Liver (tissue), 3 donors: ENCODE data around the gene TBC1D7.
A peak's percentile ranks its signal among the peaks of the same experiment; 100 is the strongest.

Source experiments
- FOXA2 ChIP-seq: IDR thresholded peaks from 2 replicates; pipeline ENCODE4 v1.6.1; 2016; ENCODE audit warnings: antibody characterized with exemption
- NR2F2 ChIP-seq: IDR thresholded peaks from 2 replicates; pipeline ENCODE4 v1.6.1; 2016; ENCODE audit warnings: antibody characterized with exemption
- RAD21 ChIP-seq, 2 donors: IDR thresholded peaks; 2 replicates each; pipeline ENCODE4 v1.6.1; 2016; ENCODE audit warnings: antibody characterized with exemption in 2 of 2, mild to moderate bottlenecking in 2 of 2
- YY1 ChIP-seq: IDR thresholded peaks from 2 replicates; pipeline ENCODE4 v1.6.1; 2016; ENCODE audit warnings: antibody characterized with exemption, mild to moderate bottlenecking
- TF ChIP-seq, protein P1 (sequence below): fragments of 150-350 bp; IDR thresholded peaks from 2 replicates; pipeline ENCODE4 v1.5.1; 2017; ENCODE audit warnings: improper control_type of control experiment, low read depth, low read length; ENCODE audit not compliant: missing input control
- TF ChIP-seq, protein P2 (sequence below): IDR thresholded peaks from 2 replicates; pipeline ENCODE4 v1.6.1; 2016; ENCODE audit warnings: antibody characterized with exemption, mild to moderate bottlenecking
- TF ChIP-seq, protein P3 (sequence below): IDR thresholded peaks from 2 replicates; pipeline ENCODE4 v1.6.1; 2016; ENCODE audit warnings: antibody characterized with exemption
- TF ChIP-seq, protein P4 (sequence below): IDR thresholded peaks from 2 replicates; pipeline ENCODE4 v1.6.1; 2016; ENCODE audit warnings: antibody characterized with exemption
- donor health status: healthy.
- donor health status: healthy.

DNA sequence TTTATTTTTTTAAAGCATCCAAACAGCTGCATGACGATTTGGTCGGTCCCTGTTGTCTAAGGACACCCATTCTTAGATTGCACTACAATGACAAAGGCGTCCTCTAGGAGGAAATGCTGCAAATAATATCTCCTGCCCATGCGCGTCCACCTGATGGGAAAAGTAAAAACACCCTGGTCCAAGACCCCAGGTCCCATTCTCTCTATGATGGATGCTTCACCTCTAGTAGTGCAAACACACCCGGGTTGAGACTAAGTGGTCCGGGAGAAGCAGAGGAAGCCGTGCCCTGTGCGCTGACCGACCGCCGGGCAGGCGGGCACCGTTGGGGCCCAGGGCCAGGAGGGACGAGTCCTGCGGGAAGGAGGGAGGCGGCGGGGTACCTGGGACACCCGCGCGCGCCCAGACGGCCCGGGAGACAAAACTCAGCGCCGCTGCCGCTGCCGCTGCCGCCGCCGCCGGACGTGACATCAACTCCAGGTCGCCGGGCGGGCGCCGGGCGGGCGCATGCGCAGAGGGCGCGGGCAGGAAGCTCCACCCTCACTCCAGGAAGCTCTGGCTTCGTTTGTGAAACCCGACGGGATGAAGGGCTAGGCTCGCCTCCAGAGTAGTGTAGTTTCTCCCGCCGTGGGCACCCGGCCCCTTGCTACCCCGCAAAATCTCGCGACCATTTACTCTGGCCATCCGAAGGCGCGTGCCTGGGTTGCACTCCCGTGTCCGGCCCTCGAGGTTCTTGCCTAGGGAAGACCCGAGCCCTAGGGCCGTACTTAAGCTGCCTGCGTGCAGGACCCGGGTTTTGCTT lies at the start of gene TBC1D7:
- TF ChIP-seq, protein P1, sequence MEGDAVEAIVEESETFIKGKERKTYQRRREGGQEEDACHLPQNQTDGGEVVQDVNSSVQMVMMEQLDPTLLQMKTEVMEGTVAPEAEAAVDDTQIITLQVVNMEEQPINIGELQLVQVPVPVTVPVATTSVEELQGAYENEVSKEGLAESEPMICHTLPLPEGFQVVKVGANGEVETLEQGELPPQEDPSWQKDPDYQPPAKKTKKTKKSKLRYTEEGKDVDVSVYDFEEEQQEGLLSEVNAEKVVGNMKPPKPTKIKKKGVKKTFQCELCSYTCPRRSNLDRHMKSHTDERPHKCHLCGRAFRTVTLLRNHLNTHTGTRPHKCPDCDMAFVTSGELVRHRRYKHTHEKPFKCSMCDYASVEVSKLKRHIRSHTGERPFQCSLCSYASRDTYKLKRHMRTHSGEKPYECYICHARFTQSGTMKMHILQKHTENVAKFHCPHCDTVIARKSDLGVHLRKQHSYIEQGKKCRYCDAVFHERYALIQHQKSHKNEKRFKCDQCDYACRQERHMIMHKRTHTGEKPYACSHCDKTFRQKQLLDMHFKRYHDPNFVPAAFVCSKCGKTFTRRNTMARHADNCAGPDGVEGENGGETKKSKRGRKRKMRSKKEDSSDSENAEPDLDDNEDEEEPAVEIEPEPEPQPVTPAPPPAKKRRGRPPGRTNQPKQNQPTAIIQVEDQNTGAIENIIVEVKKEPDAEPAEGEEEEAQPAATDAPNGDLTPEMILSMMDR = peak; percentile 27
- TF ChIP-seq, protein P2, sequence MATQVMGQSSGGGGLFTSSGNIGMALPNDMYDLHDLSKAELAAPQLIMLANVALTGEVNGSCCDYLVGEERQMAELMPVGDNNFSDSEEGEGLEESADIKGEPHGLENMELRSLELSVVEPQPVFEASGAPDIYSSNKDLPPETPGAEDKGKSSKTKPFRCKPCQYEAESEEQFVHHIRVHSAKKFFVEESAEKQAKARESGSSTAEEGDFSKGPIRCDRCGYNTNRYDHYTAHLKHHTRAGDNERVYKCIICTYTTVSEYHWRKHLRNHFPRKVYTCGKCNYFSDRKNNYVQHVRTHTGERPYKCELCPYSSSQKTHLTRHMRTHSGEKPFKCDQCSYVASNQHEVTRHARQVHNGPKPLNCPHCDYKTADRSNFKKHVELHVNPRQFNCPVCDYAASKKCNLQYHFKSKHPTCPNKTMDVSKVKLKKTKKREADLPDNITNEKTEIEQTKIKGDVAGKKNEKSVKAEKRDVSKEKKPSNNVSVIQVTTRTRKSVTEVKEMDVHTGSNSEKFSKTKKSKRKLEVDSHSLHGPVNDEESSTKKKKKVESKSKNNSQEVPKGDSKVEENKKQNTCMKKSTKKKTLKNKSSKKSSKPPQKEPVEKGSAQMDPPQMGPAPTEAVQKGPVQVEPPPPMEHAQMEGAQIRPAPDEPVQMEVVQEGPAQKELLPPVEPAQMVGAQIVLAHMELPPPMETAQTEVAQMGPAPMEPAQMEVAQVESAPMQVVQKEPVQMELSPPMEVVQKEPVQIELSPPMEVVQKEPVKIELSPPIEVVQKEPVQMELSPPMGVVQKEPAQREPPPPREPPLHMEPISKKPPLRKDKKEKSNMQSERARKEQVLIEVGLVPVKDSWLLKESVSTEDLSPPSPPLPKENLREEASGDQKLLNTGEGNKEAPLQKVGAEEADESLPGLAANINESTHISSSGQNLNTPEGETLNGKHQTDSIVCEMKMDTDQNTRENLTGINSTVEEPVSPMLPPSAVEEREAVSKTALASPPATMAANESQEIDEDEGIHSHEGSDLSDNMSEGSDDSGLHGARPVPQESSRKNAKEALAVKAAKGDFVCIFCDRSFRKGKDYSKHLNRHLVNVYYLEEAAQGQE = no peak
- TF ChIP-seq, protein P3, sequence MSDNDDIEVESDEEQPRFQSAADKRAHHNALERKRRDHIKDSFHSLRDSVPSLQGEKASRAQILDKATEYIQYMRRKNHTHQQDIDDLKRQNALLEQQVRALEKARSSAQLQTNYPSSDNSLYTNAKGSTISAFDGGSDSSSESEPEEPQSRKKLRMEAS = no peak
- peak; percentile 16 for TF ChIP-seq YY1
- TF ChIP-seq FOXA2 = no peak
- peak in 1 of 2 donors; percentile 27 for TF ChIP-seq RAD21 (IDR thresholded peaks at IDR 0.05)
- TF ChIP-seq, protein P4, sequence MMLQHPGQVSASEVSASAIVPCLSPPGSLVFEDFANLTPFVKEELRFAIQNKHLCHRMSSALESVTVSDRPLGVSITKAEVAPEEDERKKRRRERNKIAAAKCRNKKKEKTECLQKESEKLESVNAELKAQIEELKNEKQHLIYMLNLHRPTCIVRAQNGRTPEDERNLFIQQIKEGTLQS = no peak
- TF ChIP-seq NR2F2 = no peak
